Progenitor cell of endocrine pancreas (in vitro differentiated cells): ENCODE results near the gene CATSPERD. TPM values are rescaled to one million over a fixed set of nuclear protein-coding genes. Genes with fewer than 3 reads are reported as not detected.

Experiments used
- DNase-seq: peaks from one replicate; pipeline ENCODE4 v3.0.0; 2021; ENCODE audit warnings: low spot score; ENCODE audit not compliant: unreplicated experiment
- H3K27ac Mint-ChIP-seq: 2 replicates; pipeline ENCODE4 v1.8.0; 2021; ENCODE audit warnings: mild to moderate bottlenecking, moderate library complexity, mixed read lengths
- H3K27me3 Mint-ChIP-seq: 2 replicates; pipeline ENCODE4 v1.8.0; 2021; ENCODE audit warnings: mixed read lengths
- H3K36me3 Mint-ChIP-seq: 2 replicates; pipeline ENCODE4 v1.8.0; 2022; ENCODE audit warnings: mixed read lengths; ENCODE audit not compliant: insufficient read depth
- H3K4me1 Mint-ChIP-seq: 2 replicates; pipeline ENCODE4 v1.8.0; 2021; ENCODE audit warnings: low read depth, mixed read lengths
- H3K4me3 Mint-ChIP-seq: 2 replicates; pipeline ENCODE4 v1.8.0; 2021; ENCODE audit warnings: low read depth, mild to moderate bottlenecking, moderate library complexity, mixed read lengths
- H3K9me3 Mint-ChIP-seq: 2 replicates; pipeline ENCODE4 v1.8.0; 2021; ENCODE audit warnings: low read depth, mixed read lengths
- CTCF ChIP-seq: fragments of 200-600 bp; sonication (generic); IDR thresholded peaks from one replicate; pipeline ENCODE4 v1.5.0; 2021; ENCODE audit warnings: antibody characterized with exemption, mild to moderate bottlenecking; ENCODE audit not compliant: unreplicated experiment
- total RNA-seq: library from RNA; stranded (reverse); gene quantifications from 2 replicates; pipeline ENCODE4 v1.2.1, GENCODE V29; 2021

The CATSPERD gene
- total RNA-seq, 1 donor from 2014 or later, result not detected

- no peaks in the 10 kb centered on the region for H3K9me3 Mint-ChIP-seq
- H3K4me1 Mint-ChIP-seq, result peaks cover 4% of the 10 kb centered on the region
- no peak for DNase-seq
- no peak for TF ChIP-seq CTCF
- peak within 1 kb of the TSS; percentile 63 for H3K4me3 Mint-ChIP-seq
- peak within 1 kb of the TSS; percentile 71 for H3K27ac Mint-ChIP-seq
- no peaks in the 10 kb centered on the region for H3K36me3 Mint-ChIP-seq
- H3K27me3 Mint-ChIP-seq, result peaks cover 36% of the 10 kb centered on the region
These were observed 84.4 kb downstream of the CATSPERD start, which contains the start of gene NRTN for GRCh38 chr19:5804516-5805461. Gene NRTN, plus strand, starts transcription at chr19:5805067. Its CDS starts 19,099 bp downstream, at chr19:5824166.

GRCh38 chr19:5805462-5806132 is 85.2 kb downstream of the CATSPERD start:
- Mint-ChIP-seq H3K36me3 (no peaks in the 10 kb centered on the region), H3K27me3 (peaks cover 35% of the 10 kb centered on the region), H3K27ac (no peak overlapping the region), H3K4me3 (peak overlapping the region; percentile 52), H3K4me1 (peaks cover 4% of the 10 kb centered on the region), H3K9me3 (no peaks in the 10 kb centered on the region)
- TF ChIP-seq CTCF, result peak; percentile 80
- peak; percentile 84 for DNase-seq

GRCh38 chr19:5806133-5806489 is 85.7 kb downstream of the CATSPERD start:
- peaks cover 33% of the 10 kb centered on the region for H3K27me3 Mint-ChIP-seq
- DNase-seq, result no peak
- H3K4me1 Mint-ChIP-seq, result peaks cover 4% of the 10 kb centered on the region
- TF ChIP-seq CTCF, result no peak
- no peaks in the 10 kb centered on the region for H3K36me3 Mint-ChIP-seq
- no peak overlapping the region for H3K27ac Mint-ChIP-seq
- peak overlapping the region; percentile 52 for H3K4me3 Mint-ChIP-seq
- H3K9me3 Mint-ChIP-seq, result no peaks in the 10 kb centered on the region

GRCh38 chr19:5806905-5807304 is 86.5 kb downstream of the CATSPERD start:
- Mint-ChIP-seq H3K4me3 (no peak overlapping the region), H3K27me3 (peaks cover 31% of the 10 kb centered on the region)

More at GRCh38 chr19:5806905-5807304, 86.5 kb downstream of the CATSPERD start:
- no peaks in the 10 kb centered on the region for H3K9me3 Mint-ChIP-seq
- no peak for DNase-seq
- H3K4me1 Mint-ChIP-seq, result peaks cover 3% of the 10 kb centered on the region
- no peak for TF ChIP-seq CTCF
- no peak overlapping the region for H3K27ac Mint-ChIP-seq
- no peaks in the 10 kb centered on the region for H3K36me3 Mint-ChIP-seq
